GM12891 (cell line): Measurements from ENCODE around the gene CARS1.

ENCODE experiments used
- POLR2AphosphoS5 ChIP-seq: IDR thresholded peaks from 2 replicates; pipeline ENCODE4 v1.6.1; 2011; ENCODE audit warnings: low read depth, low read length, control low read depth
- SPI1 ChIP-seq: IDR thresholded peaks from 2 replicates; pipeline ENCODE4 v1.6.1; 2011; ENCODE audit warnings: low read depth, low read length, control low read depth

- no peak for TF ChIP-seq POLR2AphosphoS5
- no peak for TF ChIP-seq SPI1
Observed at GRCh38 chr11:2951231-2952110, 105.8 kb downstream of the CARS1 start.
